CD4-positive, alpha-beta T cell treated with Interferon gamma for 1 hour (primary cell): ENCODE results near the gene CFAP77.
A peak's percentile ranks its signal among the peaks of the same experiment; 100 is the strongest.

ENCODE experiments used
- DNase-seq: peaks from one replicate; pipeline ENCODE4 v3.0.0-alpha.2; 2020

CFAP77 gene

GRCh38 chr9:132584601-132585560, 174.9 kb downstream of the CFAP77 start:
- DNase-seq, result no peak

- peak; percentile 6 for DNase-seq
Measured at GRCh38 chr9:132585954-132586829, 176.2 kb downstream of the CFAP77 start.

- no peak for DNase-seq
Measured at GRCh38 chr9:132586830-132587591, 177.0 kb downstream of the CFAP77 start.

- no peak for DNase-seq
Measured at GRCh38 chr9:132587592-132587955, 177.6 kb downstream of the CFAP77 start.

- no peak for DNase-seq
Measured at GRCh38 chr9:132588098-132588497, 178.1 kb downstream of the CFAP77 start.

- no peak for DNase-seq
Measured at GRCh38 chr9:132588501-132589147, 178.6 kb downstream of the CFAP77 start.

GRCh38 chr9:132589148-132590036, 179.4 kb downstream of the CFAP77 start:
- no peak for DNase-seq

GRCh38 chr9:132590037-132590317, 180.0 kb downstream of the CFAP77 start:
- DNase-seq, result no peak

- no peak for DNase-seq
Measured at GRCh38 chr9:132590318-132591182, 180.5 kb downstream of the CFAP77 start.

GRCh38 chr9:132591244-132591643, 181.2 kb downstream of the CFAP77 start:
- DNase-seq, result no peak

GRCh38 chr9:132591751-132592314, 181.8 kb downstream of the CFAP77 start:
- DNase-seq, result no peak

GRCh38 chr9:132592451-132592850, 182.4 kb downstream of the CFAP77 start:
- no peak for DNase-seq

GRCh38 chr9:132594412-132594811, 184.4 kb downstream of the CFAP77 start:
- no peak for DNase-seq

- DNase-seq, result no peak
Measured at GRCh38 chr9:132595319-132595718, 185.3 kb downstream of the CFAP77 start.

GRCh38 chr9:132596200-132596599, 186.2 kb downstream of the CFAP77 start:
- no peak for DNase-seq

- DNase-seq, result no peak
Measured at GRCh38 chr9:132597073-132597775, 187.2 kb downstream of the CFAP77 start.

GRCh38 chr9:132600326-132600984, 190.4 kb downstream of the CFAP77 start:
- no peak for DNase-seq

- no peak for DNase-seq
Measured at GRCh38 chr9:132602207-132602606, 192.2 kb downstream of the CFAP77 start.

GRCh38 chr9:132605387-132605786, 195.4 kb downstream of the CFAP77 start:
- no peak for DNase-seq
